ENCODE results near the gene FLAD1.
"Not testable (repeated sequence)": the region's sequence is repeated elsewhere in the genome, so short reads cannot be mapped to it uniquely, and the experiment has no call there.

Gene FLAD1

GRCh38 chr1:154988058-154988954 lies 5.2 kb downstream of the FLAD1 start:
- DNase-seq (ENCODE audit: low read depth, low spot score): no peak

- no peak for DNase-seq (ENCODE audit: low read depth, low spot score)
Observed at GRCh38 chr1:154989195-154989860, 6.2 kb downstream of the FLAD1 start.

GRCh38 chr1:154990276-154990675 lies 7.1 kb downstream of the FLAD1 start:
- DNase-seq (ENCODE audit: low read depth, low spot score): no peak

- DNase-seq (ENCODE audit: low read depth, low spot score): no peak
Observed at GRCh38 chr1:154992721-154993571, 9.8 kb downstream of the FLAD1 start.

- no peak for DNase-seq (ENCODE audit: low read depth, low spot score)
Observed at GRCh38 chr1:154993572-154994268, 10.6 kb downstream of the FLAD1 start, which contains the start of gene LENEP. Gene LENEP, plus strand, starts transcription at chr1:154993586. Its CDS starts 22 bp downstream, at chr1:154993608.

- DNase-seq (ENCODE audit: low read depth, low spot score): no peak
Observed at GRCh38 chr1:154994269-154994587, 11.1 kb downstream of the FLAD1 start.

- no peak for DNase-seq (ENCODE audit: low read depth, low spot score)
Observed at GRCh38 chr1:154994591-154994990, 11.4 kb downstream of the FLAD1 start.

- DNase-seq (ENCODE audit: low read depth, low spot score): not testable (repeated sequence)
Observed at GRCh38 chr1:154995301-154995983, 12.3 kb downstream of the FLAD1 start.

GRCh38 chr1:154996966-154997701 lies 14.0 kb downstream of the FLAD1 start:
- DNase-seq (ENCODE audit: low read depth, low spot score): no peak

GRCh38 chr1:154998201-154998780 lies 15.1 kb downstream of the FLAD1 start:
- no peak for DNase-seq (ENCODE audit: low read depth, low spot score)

GRCh38 chr1:154998818-154999570 lies 15.8 kb downstream of the FLAD1 start:
- peak; percentile 54 for DNase-seq (ENCODE audit: low read depth, low spot score)

GRCh38 chr1:154999571-155000410 lies 16.6 kb downstream of the FLAD1 start:
- no peak for DNase-seq (ENCODE audit: low read depth, low spot score)

GRCh38 chr1:155000411-155000725 lies 17.2 kb downstream of the FLAD1 start:
- DNase-seq (ENCODE audit: low read depth, low spot score): no peak

- peak; percentile 50 for DNase-seq (ENCODE audit: low read depth, low spot score)
Observed at GRCh38 chr1:155000726-155001424, 17.7 kb downstream of the FLAD1 start.

GRCh38 chr1:155001425-155001674 lies 18.2 kb downstream of the FLAD1 start:
- no peak for DNase-seq (ENCODE audit: low read depth, low spot score)

- peak; percentile 98 for DNase-seq (ENCODE audit: low read depth, low spot score)
Observed at GRCh38 chr1:155001675-155002463, 18.7 kb downstream of the FLAD1 start.

Measured in activated naive CD8-positive, alpha-beta T cell treated with anti-CD3 and anti-CD28 coated beads, Interleukin-2, amount 50 U/mL, for 16 hours (primary cell).